NCI-H524 (cell line): ENCODE measurements around the gene CDC42BPB.
"Not testable (repeated sequence)": the region's sequence is repeated elsewhere in the genome, so short reads cannot be mapped to it uniquely, and the experiment has no call there.

Experiments used
- DNase-seq, 2 experiments: peaks; one replicate each; lab custom pipeline; 2025; lab: John Stamatoyannopoulos, UW

CDC42BPB gene

GRCh38 chr14:102900631-102901571 lies 156.4 kb downstream of the CDC42BPB start:
- no peak for DNase-seq

GRCh38 chr14:102899516-102899900 lies 157.8 kb downstream of the CDC42BPB start:
- no peak for DNase-seq

- DNase-seq, result no peak
Observed at GRCh38 chr14:102898776-102899515, 158.4 kb downstream of the CDC42BPB start.

GRCh38 chr14:102898298-102898697 lies 159.1 kb downstream of the CDC42BPB start:
- DNase-seq, result no peak

GRCh38 chr14:102897299-102898027 lies 159.9 kb downstream of the CDC42BPB start:
- no peak for DNase-seq

GRCh38 chr14:102896735-102897134 lies 160.6 kb downstream of the CDC42BPB start:
- DNase-seq, result not testable (repeated sequence)

GRCh38 chr14:102893452-102893851 lies 163.9 kb downstream of the CDC42BPB start:
- no peak for DNase-seq

- no peak for DNase-seq
Observed at GRCh38 chr14:102892651-102893050, 164.7 kb downstream of the CDC42BPB start.

GRCh38 chr14:102891556-102891955 lies 165.8 kb downstream of the CDC42BPB start:
- DNase-seq, result no peak

- no peak for DNase-seq
Observed at GRCh38 chr14:102891111-102891510, 166.2 kb downstream of the CDC42BPB start.

GRCh38 chr14:102889615-102890014 lies 167.7 kb downstream of the CDC42BPB start:
- DNase-seq, result no peak

GRCh38 chr14:102888748-102889147 lies 168.6 kb downstream of the CDC42BPB start:
- DNase-seq, result no peak

GRCh38 chr14:102885737-102886447 lies 171.5 kb downstream of the CDC42BPB start:
- no peak for DNase-seq

GRCh38 chr14:102883554-102883953 lies 173.8 kb downstream of the CDC42BPB start:
- no peak for DNase-seq

- DNase-seq, result no peak
Observed at GRCh38 chr14:102883089-102883541, 174.2 kb downstream of the CDC42BPB start.
